HCT116 (cell line): ENCODE results near the gene FRAT2. TPM values are rescaled to one million over a fixed set of nuclear protein-coding genes. Genes with fewer than 3 reads are reported as not detected.

Source experiments
- ATAC-seq: fragments of 200-7000 bp; cut with Tn5 transposase; 2 replicates; pipeline ENCODE4 v1.9.1; 2020; ENCODE audit warnings: mild to moderate bottlenecking, moderate library complexity
- BruUV-seq: library from RNA; stranded (reverse); fragments of 400-500 nt; replicated peaks from 2 replicates; lab custom pipeline; 2021; lab: Mats Ljungman, UMichigan
- CTCF ChIA-PET: fragments of 300-600 bp; sonication (Branson Sonifier 250); formaldehyde crosslinking; loops from one replicate; lab custom pipeline; 2021; ENCODE audit warnings: antibody characterized with exemption; lab: Charles Lee
- POLR2A ChIA-PET: fragments of 300-600, 350-600 bp; sonication (Branson Sonifier 250); formaldehyde crosslinking; loops from one replicate; lab custom pipeline; 2021; ENCODE audit warnings: antibody characterized with exemption; lab: Charles Lee
- RAD21 ChIA-PET, 2 experiments: fragments of 300-600 bp; sonication (Branson Sonifier 250); formaldehyde crosslinking; loops; one replicate each; lab custom pipeline; 2023; ENCODE audit warnings: low total read pairs in 2 of 2; ENCODE audit not compliant: uncharacterized antibody in 2 of 2, unreplicated experiment in 2 of 2, low non-redundant PET in 1 of 2; lab: Charles Lee
- DNase-seq: peaks from one replicate; pipeline ENCODE4 v3.0.0-alpha.2; 2010; ENCODE audit warnings: low read depth, low spot score
- H2AFZ ChIP-seq: fragments of 200-600 bp; shearing (Covaris generic), sonication (generic); 2 replicates; pipeline ENCODE4 v1.6.1; 2017; ENCODE audit warnings: low read depth, mixed run types, mixed read lengths, antibody characterized with exemption, low read length; ENCODE audit not compliant: poor library complexity, severe bottlenecking
- H3K27ac ChIP-seq: 2 replicates; pipeline ENCODE4 v1.5.1; 2012; ENCODE audit warnings: low read depth, low read length
- H3K27me3 ChIP-seq: fragments of 200-600 bp; sonication (generic); 2 replicates; pipeline ENCODE4 v1.6.1; 2016; ENCODE audit warnings: mixed run types, low read length, mixed read lengths; ENCODE audit not compliant: insufficient read depth
- H3K36me3 ChIP-seq, 2 experiments: fragments of 200-500 bp in 1 of 2; fragments of 200-600 bp in 1 of 2; sonication (Bioruptor generic) in 1 of 2; sonication (generic) in 1 of 2; 2 replicates each; pipeline versions ENCODE4 v1.5.1 to v1.6.1; 2014 to 2016; ENCODE audit warnings: low read length in 2 of 2, inconsistent platforms in 1 of 2, mixed read lengths in 1 of 2, mixed run types in 1 of 2; ENCODE audit not compliant: insufficient read depth in 2 of 2, control insufficient read depth in 1 of 2
- H3K4me1 ChIP-seq, 2 experiments: fragments of 200-600 bp in 1 of 2; sonication (generic) in 1 of 2; 2 replicates each; pipeline versions ENCODE4 v1.5.1 to v1.6.1; 2012 to 2017; ENCODE audit warnings: low read length in 2 of 2, inconsistent platforms in 1 of 2, mild to moderate bottlenecking in 1 of 2, mixed read lengths in 1 of 2, mixed run types in 1 of 2, moderate library complexity in 1 of 2; ENCODE audit not compliant: insufficient read depth in 2 of 2, control insufficient read depth in 1 of 2
- H3K4me2 ChIP-seq: fragments of 200-600 bp; sonication (generic); 2 replicates; pipeline ENCODE4 v1.6.1; 2017; ENCODE audit warnings: mixed run types, low read length, mixed read lengths
- H3K4me3 ChIP-seq, 2 experiments: fragments of 200-600 bp in 1 of 2; sonication (generic) in 1 of 2; replicated peaks in 1 of 2; 2 replicates each; pipeline ENCODE4 v1.5.1; 2011 to 2016; ENCODE audit warnings: low read length in 2 of 2, control low read depth in 1 of 2, low read depth in 1 of 2, mild to moderate bottlenecking in 1 of 2, mixed read lengths in 1 of 2, mixed run types in 1 of 2
- H3K79me2 ChIP-seq: fragments of 200-600 bp; sonication (generic); 2 replicates; pipeline ENCODE4 v1.6.1; 2017; ENCODE audit warnings: mild to moderate bottlenecking, mixed run types, low read length, moderate library complexity, mixed read lengths; ENCODE audit not compliant: insufficient read depth
- H3K9ac ChIP-seq: fragments of 200-600 bp; sonication (generic); 2 replicates; pipeline ENCODE4 v1.6.1; 2016; ENCODE audit warnings: low read length, mixed read lengths
- H3K9me2 ChIP-seq: fragments of 200-600 bp; sonication (generic), shearing (Covaris generic); 2 replicates; pipeline ENCODE4 v1.6.1; 2017; ENCODE audit warnings: mixed run types, mild to moderate bottlenecking, moderate library complexity; ENCODE audit not compliant: insufficient read depth
- H3K9me3 ChIP-seq, 2 experiments: fragments of 200-500 bp in 1 of 2; fragments of 200-600 bp in 1 of 2; sonication (Bioruptor generic) in 1 of 2; sonication (generic) in 1 of 2; 2 replicates each; pipeline ENCODE4 v1.6.1; 2014 to 2017; ENCODE audit warnings: low read length in 2 of 2, mixed read lengths in 2 of 2, inconsistent platforms in 1 of 2, low read depth in 1 of 2, mild to moderate bottlenecking in 1 of 2, mixed run types in 1 of 2, moderate library complexity in 1 of 2; ENCODE audit not compliant: control insufficient read depth in 1 of 2, insufficient read depth in 1 of 2
- H4K20me1 ChIP-seq: fragments of 200-600 bp; sonication (generic), shearing (Covaris generic); 2 replicates; pipeline ENCODE4 v1.6.1; 2017; ENCODE audit warnings: mixed run types, mild to moderate bottlenecking, moderate library complexity; ENCODE audit not compliant: insufficient read depth
- CBX3 ChIP-seq: IDR thresholded peaks from 2 replicates; pipeline ENCODE4 v1.6.1; 2012; ENCODE audit warnings: low read depth
- CEBPB ChIP-seq: IDR thresholded peaks from 2 replicates; pipeline ENCODE4 v1.6.1; 2012; ENCODE audit warnings: low read depth
- FOSL1 ChIP-seq: IDR thresholded peaks from 2 replicates; pipeline ENCODE4 v1.6.1; 2012; ENCODE audit warnings: low read depth
- JUND ChIP-seq: IDR thresholded peaks from 2 replicates; pipeline ENCODE4 v1.6.1; 2012
- RAD21 ChIP-seq: IDR thresholded peaks from 2 replicates; pipeline ENCODE4 v1.6.1; 2012; ENCODE audit warnings: low read depth, mild to moderate bottlenecking
- SIN3A ChIP-seq: IDR thresholded peaks from 2 replicates; pipeline ENCODE4 v1.6.1; 2012; ENCODE audit warnings: low read depth
- intact Hi-C: fragments of 100-400 bp; cut with micrococcal nuclease; formaldehyde crosslinking; loops from 2 replicates; pipeline ENCODE4 v1.10.0; 2022
- total RNA-seq: library from RNA; stranded (reverse); gene quantifications from one replicate; pipeline ENCODE4 v1.2.1, GENCODE V29; 2021; ENCODE audit not compliant: unreplicated experiment
- TF ChIP-seq, protein P1 (sequence below): IDR thresholded peaks from 2 replicates; pipeline ENCODE4 v1.6.1; 2012
- TF ChIP-seq, protein P2 (sequence below): IDR thresholded peaks from 2 replicates; pipeline ENCODE4 v1.6.1; 2011; ENCODE audit warnings: mild to moderate bottlenecking, low read length, moderate library complexity; ENCODE audit not compliant: insufficient replicate concordance; ENCODE audit errors: extremely low read depth

Gene FRAT2
- total RNA-seq, 1 experiment from 2014 or later: 10.7 TPM

- Histone ChIP-seq H4K20me1 (no peaks in the 10 kb centered on the region), H3K9me3 (no peaks in the 10 kb centered on the region), H3K27ac (no peak overlapping the region), H3K4me2 (no peak overlapping the region), H3K36me3 (peaks cover 19 to 63% of the 10 kb centered on the region in 2 experiments), H2AFZ (no peak overlapping the region), H3K4me1 (no peaks in the 10 kb centered on the region), H3K9me2 (no peaks in the 10 kb centered on the region), H3K79me2 (no peaks in the 10 kb centered on the region), H3K9ac (no peak overlapping the region), H3K4me3 (no peak overlapping the region), H3K27me3 (no peaks in the 10 kb centered on the region)
- DNase-seq (no peak), ATAC-seq (no peak)
- POLR2A ChIA-PET: no interaction called here
- CTCF ChIA-PET: interaction anchor here (0.7 kb wide), 1 partner anchor 336 kb away, joined by 3 read pairs; no protein-coding TSS in a partner anchor
- RAD21 ChIA-PET: no interaction called here
- TF ChIP-seq CBX3: no peak
- no peak for TF ChIP-seq SIN3A
- no peak for TF ChIP-seq FOSL1
- no peak for TF ChIP-seq JUND
- TF ChIP-seq, protein P1, sequence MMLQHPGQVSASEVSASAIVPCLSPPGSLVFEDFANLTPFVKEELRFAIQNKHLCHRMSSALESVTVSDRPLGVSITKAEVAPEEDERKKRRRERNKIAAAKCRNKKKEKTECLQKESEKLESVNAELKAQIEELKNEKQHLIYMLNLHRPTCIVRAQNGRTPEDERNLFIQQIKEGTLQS: no peak
- no peak for TF ChIP-seq RAD21
- TF ChIP-seq, protein P2, sequence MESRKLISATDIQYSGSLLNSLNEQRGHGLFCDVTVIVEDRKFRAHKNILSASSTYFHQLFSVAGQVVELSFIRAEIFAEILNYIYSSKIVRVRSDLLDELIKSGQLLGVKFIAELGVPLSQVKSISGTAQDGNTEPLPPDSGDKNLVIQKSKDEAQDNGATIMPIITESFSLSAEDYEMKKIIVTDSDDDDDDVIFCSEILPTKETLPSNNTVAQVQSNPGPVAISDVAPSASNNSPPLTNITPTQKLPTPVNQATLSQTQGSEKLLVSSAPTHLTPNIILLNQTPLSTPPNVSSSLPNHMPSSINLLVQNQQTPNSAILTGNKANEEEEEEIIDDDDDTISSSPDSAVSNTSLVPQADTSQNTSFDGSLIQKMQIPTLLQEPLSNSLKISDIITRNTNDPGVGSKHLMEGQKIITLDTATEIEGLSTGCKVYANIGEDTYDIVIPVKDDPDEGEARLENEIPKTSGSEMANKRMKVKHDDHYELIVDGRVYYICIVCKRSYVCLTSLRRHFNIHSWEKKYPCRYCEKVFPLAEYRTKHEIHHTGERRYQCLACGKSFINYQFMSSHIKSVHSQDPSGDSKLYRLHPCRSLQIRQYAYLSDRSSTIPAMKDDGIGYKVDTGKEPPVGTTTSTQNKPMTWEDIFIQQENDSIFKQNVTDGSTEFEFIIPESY: no peak
- TF ChIP-seq CEBPB: no peak
- intact Hi-C loops: no loop called here
- BruUV-seq: no TSS peak
These were observed 27.0 kb upstream of the FRAT2 start for GRCh38 chr10:97361537-97361901.
